HL-60 (cell line): ENCODE measurements around the gene TRAP1.

Experiments
- POLR2AphosphoS5 ChIP-seq: IDR thresholded peaks from 2 replicates; pipeline ENCODE4 v1.6.1; 2012; ENCODE audit warnings: low read depth
- TF ChIP-seq, protein P1 (sequence below): IDR thresholded peaks from one replicate; pipeline ENCODE4 v1.5.1; 2011; ENCODE audit warnings: low read length, control low read depth, inconsistent platforms; ENCODE audit not compliant: insufficient read depth

DNA sequence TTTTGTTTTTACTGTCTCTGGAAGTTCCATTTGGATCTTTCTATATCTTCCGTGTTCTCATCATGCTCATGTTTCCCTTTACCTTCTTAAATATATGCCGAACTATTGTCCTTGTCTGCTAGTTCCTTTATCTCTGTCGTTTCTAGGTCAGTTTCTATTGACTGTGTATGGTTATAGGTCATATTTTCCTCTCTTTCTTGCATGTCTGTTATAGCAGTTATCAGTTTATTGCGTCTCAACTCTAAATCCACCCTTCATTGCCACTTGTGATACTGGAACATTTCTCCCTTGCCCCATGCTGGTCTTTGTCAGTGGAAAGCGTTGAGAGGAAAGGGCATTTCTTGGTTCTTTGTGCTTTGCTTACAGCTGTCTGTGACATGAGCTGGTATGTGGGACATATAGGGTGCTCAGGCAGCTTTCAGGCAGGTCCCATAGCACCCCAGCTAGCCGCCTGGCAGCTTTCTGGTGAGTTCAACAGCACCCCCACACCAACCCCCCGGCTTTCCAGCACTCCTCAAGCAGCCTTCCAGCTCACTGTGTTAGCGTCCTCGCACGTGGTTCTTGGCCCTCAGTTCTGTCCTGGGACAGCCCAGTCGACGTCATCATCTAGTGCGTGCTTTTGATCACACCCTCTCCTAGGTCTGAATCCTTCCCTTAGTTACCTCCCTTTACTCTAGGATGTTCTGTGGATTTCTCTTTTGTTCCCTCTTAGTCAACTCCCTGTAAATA is 78.2 kb downstream of the TRAP1 start:
- TF ChIP-seq, protein P1, sequence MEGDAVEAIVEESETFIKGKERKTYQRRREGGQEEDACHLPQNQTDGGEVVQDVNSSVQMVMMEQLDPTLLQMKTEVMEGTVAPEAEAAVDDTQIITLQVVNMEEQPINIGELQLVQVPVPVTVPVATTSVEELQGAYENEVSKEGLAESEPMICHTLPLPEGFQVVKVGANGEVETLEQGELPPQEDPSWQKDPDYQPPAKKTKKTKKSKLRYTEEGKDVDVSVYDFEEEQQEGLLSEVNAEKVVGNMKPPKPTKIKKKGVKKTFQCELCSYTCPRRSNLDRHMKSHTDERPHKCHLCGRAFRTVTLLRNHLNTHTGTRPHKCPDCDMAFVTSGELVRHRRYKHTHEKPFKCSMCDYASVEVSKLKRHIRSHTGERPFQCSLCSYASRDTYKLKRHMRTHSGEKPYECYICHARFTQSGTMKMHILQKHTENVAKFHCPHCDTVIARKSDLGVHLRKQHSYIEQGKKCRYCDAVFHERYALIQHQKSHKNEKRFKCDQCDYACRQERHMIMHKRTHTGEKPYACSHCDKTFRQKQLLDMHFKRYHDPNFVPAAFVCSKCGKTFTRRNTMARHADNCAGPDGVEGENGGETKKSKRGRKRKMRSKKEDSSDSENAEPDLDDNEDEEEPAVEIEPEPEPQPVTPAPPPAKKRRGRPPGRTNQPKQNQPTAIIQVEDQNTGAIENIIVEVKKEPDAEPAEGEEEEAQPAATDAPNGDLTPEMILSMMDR = no peak
- no peak for TF ChIP-seq POLR2AphosphoS5
